Tibial artery (tissue), 4 donors: ENCODE measurements around the gene TEKT5.

Source experiments
- DNase-seq, 2 donors: peaks; one replicate each; pipeline ENCODE4 v3.0.0-alpha.2; 2019
- H3K27ac ChIP-seq, 2 donors: fragments of 200-600 bp; sonication (generic) in 1 of 2; 1 replicate in 1 of 2; 2 replicates in 1 of 2; pipeline ENCODE4 v1.5.1; 2018 to 2019; ENCODE audit warnings: mild to moderate bottlenecking in 1 of 2
- H3K27me3 ChIP-seq, 2 donors: fragments of 200-600 bp; sonication (generic) in 1 of 2; one replicate each; pipeline versions ENCODE4 v1.5.1 to v1.6.0; 2016 to 2019
- H3K36me3 ChIP-seq, 3 donors: fragments of 200-600 bp; sonication (generic) in 2 of 3; one replicate each; pipeline ENCODE4 v1.5.1; 2016 to 2019; ENCODE audit warnings: mild to moderate bottlenecking in 2 of 3
- H3K4me1 ChIP-seq, 4 donors: fragments of 200-600 bp; sonication (generic) in 2 of 4; 1 replicate in 3 of 4; 2 replicates in 1 of 4; pipeline ENCODE4 v1.5.1; 2016 to 2019
- H3K4me3 ChIP-seq, 2 donors: fragments of 200-600 bp; sonication (generic) in 1 of 2; 1 replicate in 1 of 2; 2 replicates in 1 of 2; pipeline ENCODE4 v1.5.1; 2018 to 2019; ENCODE audit warnings: mild to moderate bottlenecking in 2 of 2
- H3K9me3 ChIP-seq, 3 donors: fragments of 200-600 bp; sonication (generic) in 1 of 3; one replicate each; pipeline ENCODE4 v1.5.1; 2016 to 2019
- intact Hi-C: fragments of 100-400 bp; cut with DNase I; formaldehyde crosslinking; loops from one replicate; pipeline ENCODE4 v1.15.0; 2023; ENCODE audit warnings: low total_unique reads
- TF ChIP-seq, protein P1 (sequence below), 2 experiments: fragments of 200-600 bp in 1 of 2; fragments of 450-650 bp in 1 of 2; IDR thresholded peaks; one replicate each; pipeline ENCODE4 v1.5.1; 2017 to 2019; ENCODE audit warnings: antibody characterized with exemption in 2 of 2, mild to moderate bottlenecking in 1 of 2, moderate library complexity in 1 of 2

TEKT5 gene

DNA sequence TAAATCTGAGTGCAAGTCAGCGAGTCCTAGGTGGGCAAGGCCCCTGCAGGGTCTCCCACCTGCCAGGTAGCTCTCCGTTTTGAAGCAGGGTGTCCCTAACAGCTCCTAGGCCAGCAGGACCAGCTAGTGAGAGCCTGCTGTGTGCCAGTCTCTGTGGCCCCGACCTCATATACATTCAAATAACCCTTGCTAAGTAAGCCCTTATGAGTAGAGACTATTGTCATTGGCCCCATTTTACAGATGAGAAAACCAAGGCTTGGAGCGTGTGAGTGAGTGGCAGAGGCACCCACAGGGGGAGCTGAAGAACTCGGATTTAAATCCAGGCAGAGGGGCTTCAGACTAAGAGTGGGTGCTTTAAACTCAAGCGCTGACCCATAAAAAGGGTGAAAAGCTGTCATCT is 74.6 kb downstream of the TEKT5 start:
- H3K4me1 ChIP-seq: peaks cover 0 to 32% (median 4%) of the 10 kb centered on the region in 4 donors
- TF ChIP-seq, protein P1, sequence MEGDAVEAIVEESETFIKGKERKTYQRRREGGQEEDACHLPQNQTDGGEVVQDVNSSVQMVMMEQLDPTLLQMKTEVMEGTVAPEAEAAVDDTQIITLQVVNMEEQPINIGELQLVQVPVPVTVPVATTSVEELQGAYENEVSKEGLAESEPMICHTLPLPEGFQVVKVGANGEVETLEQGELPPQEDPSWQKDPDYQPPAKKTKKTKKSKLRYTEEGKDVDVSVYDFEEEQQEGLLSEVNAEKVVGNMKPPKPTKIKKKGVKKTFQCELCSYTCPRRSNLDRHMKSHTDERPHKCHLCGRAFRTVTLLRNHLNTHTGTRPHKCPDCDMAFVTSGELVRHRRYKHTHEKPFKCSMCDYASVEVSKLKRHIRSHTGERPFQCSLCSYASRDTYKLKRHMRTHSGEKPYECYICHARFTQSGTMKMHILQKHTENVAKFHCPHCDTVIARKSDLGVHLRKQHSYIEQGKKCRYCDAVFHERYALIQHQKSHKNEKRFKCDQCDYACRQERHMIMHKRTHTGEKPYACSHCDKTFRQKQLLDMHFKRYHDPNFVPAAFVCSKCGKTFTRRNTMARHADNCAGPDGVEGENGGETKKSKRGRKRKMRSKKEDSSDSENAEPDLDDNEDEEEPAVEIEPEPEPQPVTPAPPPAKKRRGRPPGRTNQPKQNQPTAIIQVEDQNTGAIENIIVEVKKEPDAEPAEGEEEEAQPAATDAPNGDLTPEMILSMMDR (IDR thresholded peaks at IDR 0.05): no peak
- no peak overlapping the region for H3K4me3 ChIP-seq
- H3K27me3 ChIP-seq: peaks cover 0 to 22% of the 10 kb centered on the region in 2 donors
- H3K36me3 ChIP-seq: no peaks in the 10 kb centered on the region
- no peak overlapping the region for H3K27ac ChIP-seq
- intact Hi-C loops: no loop called here
- DNase-seq: no peak
- H3K9me3 ChIP-seq: no peaks in the 10 kb centered on the region

DNA sequence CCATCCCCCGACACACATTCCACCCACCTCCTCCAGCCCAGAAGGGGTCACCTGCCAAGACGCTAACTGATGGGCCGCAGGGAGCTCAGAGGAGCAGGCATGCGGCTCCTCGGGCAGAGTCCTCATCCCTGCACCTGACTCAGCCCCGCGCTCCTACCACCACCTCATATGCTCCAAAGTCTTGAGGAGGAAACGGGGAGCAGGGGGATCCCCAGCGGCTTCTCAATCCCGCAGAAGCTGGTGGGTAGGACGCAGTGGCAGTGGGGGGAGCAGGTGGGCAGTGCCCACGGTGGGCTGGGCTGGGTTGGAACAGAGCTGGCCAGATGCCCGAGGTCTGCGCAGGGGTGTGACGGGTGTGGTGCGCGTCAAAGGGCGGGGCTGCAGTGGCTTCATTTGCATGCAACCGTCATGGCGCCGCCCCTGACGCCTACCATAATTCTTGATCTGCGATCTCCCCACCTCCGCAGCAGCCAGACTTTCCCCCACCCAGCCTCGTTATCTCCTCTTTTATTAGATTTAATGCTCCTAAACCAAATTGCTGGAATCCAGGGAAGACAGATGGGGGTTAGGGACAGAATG is 75.4 kb downstream of the TEKT5 start:
- TF ChIP-seq, protein P1 (IDR thresholded peaks at IDR 0.05): no peak
- no peaks in the 10 kb centered on the region for H3K36me3 ChIP-seq
- H3K27me3 ChIP-seq: peaks cover 0 to 22% of the 10 kb centered on the region in 2 donors
- H3K4me1 ChIP-seq: peaks cover 0 to 32% (median 4%) of the 10 kb centered on the region in 4 donors
- no peak overlapping the region for H3K4me3 ChIP-seq
- H3K9me3 ChIP-seq: no peaks in the 10 kb centered on the region
- intact Hi-C loops: no loop called here
- DNase-seq: no peak
- H3K27ac ChIP-seq: no peak overlapping the region

DNA sequence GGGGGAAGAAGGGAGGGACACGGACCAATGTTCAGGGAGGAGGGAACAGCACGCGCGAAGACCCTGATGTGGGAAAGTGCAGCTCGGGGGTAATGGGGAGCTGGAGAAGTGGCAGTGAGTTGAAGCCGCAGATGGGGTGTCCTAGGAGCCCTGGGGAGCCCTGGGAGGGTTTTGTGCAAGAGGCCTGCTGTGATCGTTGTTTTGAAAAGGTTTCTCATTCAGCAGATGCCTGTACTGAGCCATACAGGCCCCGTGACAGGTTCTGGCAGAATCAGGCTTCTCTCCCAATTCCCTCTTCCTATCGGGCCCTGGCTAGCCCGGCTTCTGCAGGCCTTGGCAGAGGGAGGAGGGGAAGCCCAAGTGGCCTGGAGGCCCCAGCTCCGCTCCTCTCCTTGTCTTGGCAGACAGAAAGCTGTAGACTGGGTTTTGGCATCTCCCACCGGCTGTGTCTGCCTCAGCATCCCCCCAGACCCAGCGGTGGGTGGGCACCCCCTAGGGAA is 76.0 kb downstream of the TEKT5 start:
- no peak for DNase-seq
- TF ChIP-seq, protein P1 (IDR thresholded peaks at IDR 0.05): no peak
- intact Hi-C loops: no loop called here

DNA sequence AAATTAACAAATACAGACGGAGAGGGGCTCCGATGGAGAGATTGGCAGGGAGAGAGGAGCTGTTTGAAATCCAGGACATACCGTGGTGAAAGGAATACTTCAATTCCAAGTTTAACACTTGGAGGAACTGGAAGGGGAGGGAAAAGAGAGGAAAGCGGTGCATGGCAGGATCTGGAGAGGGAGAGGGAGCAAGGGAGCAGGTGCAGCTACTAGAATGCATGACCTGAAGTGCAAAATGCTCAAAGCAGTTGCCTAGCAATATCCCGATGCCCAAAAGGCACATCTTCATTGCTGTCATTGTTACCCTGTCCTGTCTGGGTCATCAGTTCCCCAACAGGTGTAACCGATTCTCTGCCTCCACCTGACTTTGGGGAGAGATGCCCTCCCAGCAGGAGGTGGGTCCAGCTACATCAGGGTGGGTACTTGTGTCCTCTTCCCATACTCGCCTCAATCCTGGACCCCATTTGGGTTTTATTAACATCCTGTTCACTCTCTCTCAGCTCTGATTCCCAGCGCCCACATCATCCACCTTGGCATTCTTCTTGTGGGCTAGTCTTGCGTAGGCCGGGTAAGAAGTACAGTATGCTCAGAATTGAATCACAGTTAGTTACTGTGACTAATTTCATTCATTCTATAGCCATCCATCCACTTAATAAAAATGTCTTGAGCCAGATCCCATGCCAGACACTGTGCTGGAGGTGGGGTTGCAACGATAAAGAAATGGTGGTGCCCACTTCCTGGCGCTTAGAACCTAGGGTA is 76.9 kb downstream of the TEKT5 start:
- peaks cover 0 to 32% (median 4%) of the 10 kb centered on the region in 4 donors for H3K4me1 ChIP-seq
- no peak overlapping the region for H3K4me3 ChIP-seq
- intact Hi-C loops: no loop called here
- H3K27ac ChIP-seq: no peak overlapping the region
- no peaks in the 10 kb centered on the region for H3K9me3 ChIP-seq
- TF ChIP-seq, protein P1 (IDR thresholded peaks at IDR 0.05): no peak
- peaks cover 0 to 22% of the 10 kb centered on the region in 2 donors for H3K27me3 ChIP-seq
- no peaks in the 10 kb centered on the region for H3K36me3 ChIP-seq
- DNase-seq: no peak

More for the DNA sequence above, 76.0 kb downstream of the TEKT5 start:
- H3K9me3 ChIP-seq: no peaks in the 10 kb centered on the region
- no peak overlapping the region for H3K27ac ChIP-seq
- no peaks in the 10 kb centered on the region for H3K36me3 ChIP-seq
- peaks cover 0 to 32% (median 4%) of the 10 kb centered on the region in 4 donors for H3K4me1 ChIP-seq
- peaks cover 0 to 22% of the 10 kb centered on the region in 2 donors for H3K27me3 ChIP-seq
- no peak overlapping the region for H3K4me3 ChIP-seq

DNA sequence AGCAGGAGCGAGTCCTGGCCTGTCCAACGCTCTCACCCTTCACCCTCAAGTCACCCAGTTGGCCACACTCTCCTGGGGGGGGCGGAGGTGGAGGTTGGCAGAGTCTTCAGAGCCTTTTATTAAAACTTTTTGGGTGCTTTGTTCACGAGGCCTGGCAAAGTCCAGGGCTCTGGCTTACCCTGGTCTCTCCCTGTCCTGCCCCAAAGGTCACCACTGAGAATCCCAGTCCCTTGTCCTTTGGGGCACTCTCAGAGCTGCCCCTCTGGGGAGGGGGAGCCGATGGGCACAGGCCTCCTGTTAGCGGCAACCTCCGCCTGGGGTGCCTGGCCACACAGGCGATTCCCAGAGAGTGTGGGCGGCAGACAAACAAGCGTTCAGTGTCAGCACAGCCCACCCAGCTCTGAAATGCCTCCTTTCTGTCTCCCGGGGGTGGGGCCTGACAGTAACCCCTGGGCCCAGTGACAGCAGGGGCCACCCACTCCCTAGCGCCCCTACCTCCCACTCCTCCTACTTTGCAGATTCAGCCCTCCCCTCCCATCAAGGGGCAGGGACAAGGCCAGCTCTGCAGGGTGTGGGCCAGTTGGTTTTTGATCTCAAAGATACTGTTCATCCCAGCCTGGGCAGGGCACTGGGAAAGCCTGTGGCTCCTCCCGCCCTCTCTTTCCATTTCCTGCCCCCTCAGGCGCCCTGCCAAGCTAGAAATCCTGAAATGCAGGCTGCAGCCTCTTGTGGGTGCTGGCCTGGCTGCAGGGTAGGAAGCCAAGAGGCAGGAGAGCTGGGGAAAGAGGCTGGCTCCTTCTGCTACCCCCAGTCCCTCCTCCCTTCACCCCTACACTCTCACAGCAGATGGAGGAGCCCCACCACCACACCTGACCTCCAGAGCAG is 77.7 kb downstream of the TEKT5 start:
- Histone ChIP-seq H3K27me3 (peaks cover 0 to 18% of the 10 kb centered on the region in 2 donors), H3K4me1 (peaks cover 0 to 32% (median 4%) of the 10 kb centered on the region in 4 donors), H3K27ac (no peak overlapping the region), H3K9me3 (no peaks in the 10 kb centered on the region), H3K4me3 (no peak overlapping the region), H3K36me3 (no peaks in the 10 kb centered on the region)
- intact Hi-C loops: no loop called here
- TF ChIP-seq, protein P1 (IDR thresholded peaks at IDR 0.05): no peak
- DNase-seq: no peak
